Esophagus (tissue), 2 donors: ENCODE results near the gene PCDH18. TPM values are rescaled to one million over a fixed set of nuclear protein-coding genes. Genes with fewer than 3 reads are reported as not detected.
A peak's percentile ranks its signal among the peaks of the same experiment; 100 is the strongest.
"Not testable (repeated sequence)": the region's sequence is repeated elsewhere in the genome, so short reads cannot be mapped to it uniquely, and the experiment has no call there.

Experiments
- H3K27ac ChIP-seq, 2 donors: one replicate each; pipeline ENCODE4 v1.5.1; 2013; ENCODE audit warnings: low read depth in 2 of 2, mild to moderate bottlenecking in 2 of 2, inconsistent platforms in 1 of 2, low read length in 1 of 2, moderate library complexity in 1 of 2
- H3K27me3 ChIP-seq, 2 donors: one replicate each; pipeline ENCODE4 v1.6.1; 2013; ENCODE audit warnings: low read length in 2 of 2, control low read depth in 1 of 2, mild to moderate bottlenecking in 1 of 2; ENCODE audit not compliant: insufficient read depth in 2 of 2, control insufficient read depth in 1 of 2
- H3K36me3 ChIP-seq, 2 donors: one replicate each; pipeline ENCODE4 v1.6.1; 2013; ENCODE audit warnings: low read length in 1 of 2; ENCODE audit not compliant: control insufficient read depth in 2 of 2, insufficient read depth in 2 of 2
- H3K4me1 ChIP-seq, 2 donors: one replicate each; pipeline ENCODE4 v1.6.1; 2013; ENCODE audit warnings: low read length in 1 of 2; ENCODE audit not compliant: control insufficient read depth in 2 of 2, insufficient read depth in 2 of 2
- H3K4me3 ChIP-seq, 2 donors: one replicate each; pipeline ENCODE4 v1.5.1; 2013; ENCODE audit warnings: low read length in 2 of 2, mild to moderate bottlenecking in 2 of 2, low read depth in 1 of 2, moderate library complexity in 1 of 2
- H3K9me3 ChIP-seq, 2 donors: one replicate each; pipeline ENCODE4 v1.6.1; 2013; ENCODE audit warnings: mild to moderate bottlenecking in 2 of 2, low read depth in 1 of 2, low read length in 1 of 2, moderate library complexity in 1 of 2; ENCODE audit not compliant: control insufficient read depth in 2 of 2, insufficient read depth in 1 of 2
- WGBS, 2 donors: extraction: QIAGEN DNeasy Blood & Tissue Kit; methylation state at CpG; one replicate each; pipeline ENCODE4 v1.1.7; 2013; 5-methylcytosine and 5-hydroxymethylcytosine counted together
- polyA plus RNA-seq, 2 donors: library from polyadenylated mRNA; stranded (reverse); fragments of 200-250 nt; gene quantifications; one replicate each; pipeline ENCODE4 v1.2.3, GENCODE V29; 2013
- donor health status: healthy with polysubstance abuse.
- donor health status: Bipolar disorder and iron deficiency.

PCDH18 gene
- polyA plus RNA-seq, 2 donors, result 0.75 to 1.8 TPM

GRCh38 chr4:137541876-137542646 lies 9.8 kb upstream of the PCDH18 start:
- WGBS, 2 donors, result 37 to 39% methylated on average over 7 of the region's 7 CpGs
- peak overlapping the region in 1 of 2 donors; percentile 11 for H3K4me3 ChIP-seq
- no peaks in the 10 kb centered on the region for H3K9me3 ChIP-seq
- H3K36me3 ChIP-seq, result no peaks in the 10 kb centered on the region
- peak overlapping the region in 1 of 2 donors; percentile 49 for H3K27ac ChIP-seq
- no peaks in the 10 kb centered on the region for H3K4me1 ChIP-seq
- H3K27me3 ChIP-seq, result no peaks in the 10 kb centered on the region

GRCh38 chr4:137541181-137541580 lies 8.9 kb upstream of the PCDH18 start:
- no peaks in the 10 kb centered on the region for H3K4me1 ChIP-seq
- 21 to 28% methylated on average over 3 of the region's 3 CpGs for WGBS, 2 donors
- no peaks in the 10 kb centered on the region for H3K9me3 ChIP-seq
- no peaks in the 10 kb centered on the region for H3K27me3 ChIP-seq
- no peaks in the 10 kb centered on the region for H3K36me3 ChIP-seq
- no peak overlapping the region for H3K27ac ChIP-seq
- H3K4me3 ChIP-seq, result no peak overlapping the region

- H3K9me3 ChIP-seq, result no peaks in the 10 kb centered on the region
- no peaks in the 10 kb centered on the region for H3K27me3 ChIP-seq
- no peaks in the 10 kb centered on the region for H3K4me1 ChIP-seq
- H3K4me3 ChIP-seq, result no peak overlapping the region
- H3K36me3 ChIP-seq, result no peaks in the 10 kb centered on the region
- H3K27ac ChIP-seq, result no peak overlapping the region
Observed at GRCh38 chr4:137540356-137540755, 8.1 kb upstream of the PCDH18 start.

GRCh38 chr4:137538526-137538925 lies 6.2 kb upstream of the PCDH18 start:
- no peak overlapping the region for H3K27ac ChIP-seq
- H3K4me3 ChIP-seq, result no peak overlapping the region
- no peaks in the 10 kb centered on the region for H3K4me1 ChIP-seq
- WGBS, 2 donors, result 72 to 75% methylated on average over 4 of the region's 4 CpGs
- no peaks in the 10 kb centered on the region for H3K9me3 ChIP-seq
- no peaks in the 10 kb centered on the region for H3K27me3 ChIP-seq
- H3K36me3 ChIP-seq, result no peaks in the 10 kb centered on the region

- H3K4me3 ChIP-seq, H3K27me3 ChIP-seq, H3K9me3 ChIP-seq, H3K36me3 ChIP-seq, H3K27ac ChIP-seq, H3K4me1 ChIP-seq: not testable (repeated sequence)
- WGBS, 2 donors, result 87 to 96% methylated on average over 2 of the region's 3 CpGs
Observed at GRCh38 chr4:137537807-137538206, 5.5 kb upstream of the PCDH18 start.

GRCh38 chr4:137536789-137537561 lies 4.7 kb upstream of the PCDH18 start:
- Histone ChIP-seq H3K36me3 (no peaks in the 10 kb centered on the region), H3K27ac (no peak overlapping the region), H3K9me3 (no peaks in the 10 kb centered on the region), H3K27me3 (no peaks in the 10 kb centered on the region), H3K4me1 (no peaks in the 10 kb centered on the region), H3K4me3 (no peak overlapping the region)
- 69 to 76% methylated on average over 5 of the region's 5 CpGs for WGBS, 2 donors

GRCh38 chr4:137535718-137536117 lies 3.4 kb upstream of the PCDH18 start:
- no peak overlapping the region for H3K27ac ChIP-seq
- no peaks in the 10 kb centered on the region for H3K9me3 ChIP-seq
- no peaks in the 10 kb centered on the region for H3K36me3 ChIP-seq
- H3K27me3 ChIP-seq, result no peaks in the 10 kb centered on the region
- 83 to 96% methylated on average over 1 of the region's 1 CpG for WGBS, 2 donors
- no peaks in the 10 kb centered on the region for H3K4me1 ChIP-seq
- H3K4me3 ChIP-seq, result no peak overlapping the region

- no peaks in the 10 kb centered on the region for H3K9me3 ChIP-seq
- H3K27ac ChIP-seq, result no peak overlapping the region
- H3K36me3 ChIP-seq, result no peaks in the 10 kb centered on the region
- H3K4me1 ChIP-seq, result no peaks in the 10 kb centered on the region
- no peak overlapping the region for H3K4me3 ChIP-seq
- no peaks in the 10 kb centered on the region for H3K27me3 ChIP-seq
- 53 to 63% methylated on average over 1 of the region's 1 CpG for WGBS, 2 donors
Observed at GRCh38 chr4:137534516-137534915, 2.2 kb upstream of the PCDH18 start.

GRCh38 chr4:137533855-137534254 lies 1.6 kb upstream of the PCDH18 start:
- no peak overlapping the region for H3K4me3 ChIP-seq
- H3K4me1 ChIP-seq, result no peaks in the 10 kb centered on the region
- no peak overlapping the region for H3K27ac ChIP-seq
- no peaks in the 10 kb centered on the region for H3K9me3 ChIP-seq
- WGBS, 2 donors, result 55 to 61% methylated on average over 2 of the region's 2 CpGs
- no peaks in the 10 kb centered on the region for H3K27me3 ChIP-seq
- no peaks in the 10 kb centered on the region for H3K36me3 ChIP-seq

GRCh38 chr4:137532869-137533236 lies 559 bp upstream of the PCDH18 start:
- Histone ChIP-seq H3K9me3 (no peaks in the 10 kb centered on the region), H3K36me3 (no peaks in the 10 kb centered on the region), H3K27ac (peak overlapping the region in 1 of 2 donors; percentile 71), H3K4me1 (no peaks in the 10 kb centered on the region), H3K4me3 (peak overlapping the region in 1 of 2 donors; percentile 68), H3K27me3 (no peaks in the 10 kb centered on the region)
- 8% methylated on average over 3 of the region's 3 CpGs for WGBS, 2 donors
